ENCODE measurements around the gene CCDC28A.

DNA sequence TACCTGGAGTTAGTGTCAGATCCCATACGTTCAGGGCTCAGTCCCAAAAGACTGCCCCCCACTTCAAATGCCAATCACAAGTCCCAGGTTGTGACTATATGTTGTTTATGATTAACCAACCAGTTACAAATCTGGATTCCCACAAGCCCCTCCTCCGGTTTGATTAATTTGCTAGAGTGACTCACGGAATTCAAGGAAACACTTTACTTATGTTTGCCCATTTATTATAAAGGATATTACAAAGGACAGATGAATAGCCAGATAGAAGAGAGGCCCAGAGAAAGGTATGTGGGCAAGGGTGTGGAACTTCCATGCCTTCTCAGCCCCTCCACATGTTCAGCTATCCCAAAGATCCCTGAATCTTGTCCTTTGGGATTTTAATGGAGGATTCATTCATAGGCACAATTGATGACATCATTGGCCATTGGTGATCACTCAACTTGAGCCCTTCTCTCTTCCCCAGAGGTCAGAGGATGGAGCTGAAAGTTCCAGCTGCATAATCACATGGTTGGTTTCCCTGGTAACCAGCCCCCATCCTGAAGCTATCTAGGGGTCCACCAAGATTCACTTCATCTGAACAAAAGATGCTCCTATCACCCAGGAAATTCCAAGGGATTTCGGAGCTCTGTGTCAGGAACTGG lies 24.4 kb downstream of the CCDC28A start:
- TF ChIP-seq, protein P1, sequence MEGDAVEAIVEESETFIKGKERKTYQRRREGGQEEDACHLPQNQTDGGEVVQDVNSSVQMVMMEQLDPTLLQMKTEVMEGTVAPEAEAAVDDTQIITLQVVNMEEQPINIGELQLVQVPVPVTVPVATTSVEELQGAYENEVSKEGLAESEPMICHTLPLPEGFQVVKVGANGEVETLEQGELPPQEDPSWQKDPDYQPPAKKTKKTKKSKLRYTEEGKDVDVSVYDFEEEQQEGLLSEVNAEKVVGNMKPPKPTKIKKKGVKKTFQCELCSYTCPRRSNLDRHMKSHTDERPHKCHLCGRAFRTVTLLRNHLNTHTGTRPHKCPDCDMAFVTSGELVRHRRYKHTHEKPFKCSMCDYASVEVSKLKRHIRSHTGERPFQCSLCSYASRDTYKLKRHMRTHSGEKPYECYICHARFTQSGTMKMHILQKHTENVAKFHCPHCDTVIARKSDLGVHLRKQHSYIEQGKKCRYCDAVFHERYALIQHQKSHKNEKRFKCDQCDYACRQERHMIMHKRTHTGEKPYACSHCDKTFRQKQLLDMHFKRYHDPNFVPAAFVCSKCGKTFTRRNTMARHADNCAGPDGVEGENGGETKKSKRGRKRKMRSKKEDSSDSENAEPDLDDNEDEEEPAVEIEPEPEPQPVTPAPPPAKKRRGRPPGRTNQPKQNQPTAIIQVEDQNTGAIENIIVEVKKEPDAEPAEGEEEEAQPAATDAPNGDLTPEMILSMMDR (IDR thresholded peaks at IDR 0.05) = no peak
- TF ChIP-seq EP300 (IDR thresholded peaks at IDR 0.05) (no peak), POLR2AphosphoS5 (IDR thresholded peaks at IDR 0.05) (no peak)

Measured in esophagus muscularis mucosa (tissue), 4 donors.